ENCODE measurements around the gene HBG2. TPM values are rescaled to one million over a fixed set of nuclear protein-coding genes. Genes with fewer than 3 reads are reported as not detected.
"Not testable (repeated sequence)": the region's sequence is repeated elsewhere in the genome, so short reads cannot be mapped to it uniquely, and the experiment has no call there.

The HBG2 gene
- not detected for total RNA-seq
- long read RNA-seq, result 0 reads

- intact Hi-C loops (cut with DNase I); DNase-seq: not testable (repeated sequence)
- ATAC-seq, result peak in 1 of 2 donors; percentile 38
Observed at GRCh38 chr11:5254646-5255413, at the start of gene HBG2. HBG2 (minus strand) TSS chr11:5254781; CDS start chr11:5254728, 53 bp downstream.

GRCh38 chr11:5304046-5304445, 49.5 kb upstream of the HBG2 start:
- ATAC-seq (no peak), DNase-seq (no peak)
- intact Hi-C loops (cut with DNase I), result no loop called here

GRCh38 chr11:5303626-5304025, 49.0 kb upstream of the HBG2 start:
- ATAC-seq, result no peak
- intact Hi-C loops (cut with DNase I), result no loop called here
- DNase-seq, result no peak

- no peak for DNase-seq
- intact Hi-C loops (cut with DNase I), result no loop called here
- ATAC-seq, result no peak
Observed at GRCh38 chr11:5301846-5302245, 47.3 kb upstream of the HBG2 start, which contains the start of gene OR51B4. OR51B4 (minus strand) TSS chr11:5301946; CDS start chr11:5301946, 0 bp downstream.

GRCh38 chr11:5300251-5300650, 45.7 kb upstream of the HBG2 start:
- DNase-seq (no peak), ATAC-seq (no peak)
- intact Hi-C loops (cut with DNase I), result no loop called here

- no peak for DNase-seq
- no peak for ATAC-seq
- intact Hi-C loops (cut with DNase I), result no loop called here
Observed at GRCh38 chr11:5298451-5298850, 43.9 kb upstream of the HBG2 start.

GRCh38 chr11:5297721-5298323, 43.2 kb upstream of the HBG2 start:
- ATAC-seq, result no peak

GRCh38 chr11:5294342-5294995, 39.9 kb upstream of the HBG2 start:
- ATAC-seq; intact Hi-C loops (cut with DNase I); DNase-seq: not testable (repeated sequence)

More at GRCh38 chr11:5297721-5298323, 43.2 kb upstream of the HBG2 start:
- DNase-seq, result no peak
- intact Hi-C loops (cut with DNase I), result no loop called here

GRCh38 chr11:5293028-5293427, 38.4 kb upstream of the HBG2 start:
- no peak for ATAC-seq
- no peak for DNase-seq
- intact Hi-C loops (cut with DNase I), result no loop called here

GRCh38 chr11:5291207-5291838, 36.7 kb upstream of the HBG2 start:
- intact Hi-C loops (cut with DNase I), result no loop called here

GRCh38 chr11:5290106-5290505, 35.5 kb upstream of the HBG2 start:
- ATAC-seq (no peak), DNase-seq (no peak)
- intact Hi-C loops (cut with DNase I), result no loop called here

More at GRCh38 chr11:5291207-5291838, 36.7 kb upstream of the HBG2 start:
- ATAC-seq (no peak), DNase-seq (no peak)

GRCh38 chr11:5289696-5290095, 35.1 kb upstream of the HBG2 start:
- no peak for ATAC-seq
- intact Hi-C loops (cut with DNase I), result no loop called here

GRCh38 chr11:5288906-5289550, 34.4 kb upstream of the HBG2 start:
- DNase-seq (no peak), ATAC-seq (no peak)
- intact Hi-C loops (cut with DNase I), result no loop called here

More at GRCh38 chr11:5289696-5290095, 35.1 kb upstream of the HBG2 start:
- DNase-seq, result no peak

- ATAC-seq, result peak in 1 of 2 donors; percentile 51
- no peak for DNase-seq
- intact Hi-C loops (cut with DNase I), result no loop called here
Observed at GRCh38 chr11:5288108-5288905, 33.7 kb upstream of the HBG2 start.

GRCh38 chr11:5286901-5287300, 32.3 kb upstream of the HBG2 start:
- no peak for DNase-seq
- ATAC-seq, result no peak
- intact Hi-C loops (cut with DNase I), result no loop called here

- intact Hi-C loops (cut with DNase I), result no loop called here
- no peak for ATAC-seq
- DNase-seq, result no peak
Observed at GRCh38 chr11:5286351-5286750, 31.8 kb upstream of the HBG2 start.

GRCh38 chr11:5285703-5286340, 31.2 kb upstream of the HBG2 start:
- ATAC-seq (no peak), DNase-seq (no peak)
- intact Hi-C loops (cut with DNase I), result no loop called here

GRCh38 chr11:5284637-5285036, 30.1 kb upstream of the HBG2 start:
- no peak for ATAC-seq
- intact Hi-C loops (cut with DNase I), result no loop called here

More at GRCh38 chr11:5284637-5285036, 30.1 kb upstream of the HBG2 start:
- DNase-seq, result no peak
